AG20443 (cell line): Measurements from ENCODE around the gene MBD4.
"Not testable (repeated sequence)": the region's sequence is repeated elsewhere in the genome, so short reads cannot be mapped to it uniquely, and the experiment has no call there.

ENCODE experiments used
- DNase-seq: peaks from one replicate; pipeline ENCODE4 v3.0.0; 2012; ENCODE audit warnings: low spot score, mixed read lengths

Gene MBD4

DNA sequence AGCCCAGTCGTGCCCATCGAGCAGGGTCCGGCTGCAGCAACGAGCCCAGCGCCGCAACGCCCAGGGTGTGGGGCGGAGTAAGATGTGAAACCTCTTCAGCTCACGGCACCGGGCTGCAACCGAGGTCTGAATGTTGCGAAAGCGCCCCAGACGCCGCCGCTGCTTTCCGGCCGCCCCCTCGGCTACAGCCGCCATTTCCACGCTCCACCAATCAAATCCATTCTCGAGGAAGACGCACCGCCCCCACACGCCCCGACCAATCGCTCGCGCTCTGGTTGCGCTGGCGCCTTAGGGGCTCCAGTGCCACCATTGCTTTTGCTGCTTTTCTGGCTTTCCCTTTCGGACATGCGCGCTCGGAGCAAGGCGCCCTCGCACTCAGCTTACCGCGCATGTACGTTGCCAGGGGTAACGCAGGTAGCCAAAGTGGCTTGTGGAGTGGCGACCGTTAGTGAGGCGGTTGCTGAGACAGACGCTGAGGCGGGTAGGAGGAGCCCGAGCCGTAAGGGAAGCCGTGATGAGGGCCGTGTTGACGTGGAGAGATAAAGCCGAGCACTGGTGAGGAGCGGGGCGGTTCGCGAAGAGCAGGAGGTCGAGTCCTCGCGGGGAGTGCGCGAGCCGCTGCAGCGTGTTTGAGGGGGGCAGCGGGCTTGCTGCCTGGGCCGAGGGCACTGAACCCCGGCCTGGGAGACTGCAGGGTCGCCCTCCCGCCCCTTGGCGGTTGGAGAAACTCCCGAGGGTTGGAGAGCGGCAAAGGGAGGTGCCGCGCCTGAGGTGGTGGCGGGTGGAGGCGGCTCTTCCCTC lies at the start of gene MBD4, which contains the start of gene IFT122:
Gene MBD4 (minus strand): TSS at position 132 of the 801 bp plus-strand sequence. CDS start 115 bp downstream, at position 17.
Gene IFT122 (plus strand): TSS at position 408 of the 801 bp plus-strand sequence. CDS start 107 bp downstream, at position 515.
- DNase-seq, result peak; percentile 99

- not testable (repeated sequence) for DNase-seq
Measured at GRCh38 chr3:129489258-129489657, 49.5 kb upstream of the MBD4 start.

DNA sequence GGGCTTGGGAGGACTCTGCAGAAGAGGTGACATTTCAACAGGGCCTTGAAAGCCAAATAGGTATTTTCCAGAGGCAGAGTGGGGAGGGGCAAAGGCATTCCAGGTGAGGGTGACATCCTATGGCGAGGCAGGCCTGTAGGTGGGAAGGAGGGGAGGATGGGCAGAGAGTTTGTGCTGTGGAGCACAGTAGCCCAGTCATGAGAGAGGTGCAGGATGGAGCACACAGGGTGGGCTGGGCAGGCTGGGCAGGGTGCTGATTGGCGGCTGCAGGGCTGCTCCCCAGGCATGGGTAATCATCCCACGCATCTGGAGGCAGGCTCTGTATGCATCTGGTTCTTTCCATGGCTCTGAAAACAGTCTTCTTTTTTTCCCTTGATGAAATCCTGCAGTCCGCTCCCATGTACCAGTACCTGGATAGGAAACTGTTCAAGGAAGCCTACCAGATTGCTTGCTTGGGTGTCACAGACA lies 48.2 kb upstream of the MBD4 start:
- not testable (repeated sequence) for DNase-seq

DNA sequence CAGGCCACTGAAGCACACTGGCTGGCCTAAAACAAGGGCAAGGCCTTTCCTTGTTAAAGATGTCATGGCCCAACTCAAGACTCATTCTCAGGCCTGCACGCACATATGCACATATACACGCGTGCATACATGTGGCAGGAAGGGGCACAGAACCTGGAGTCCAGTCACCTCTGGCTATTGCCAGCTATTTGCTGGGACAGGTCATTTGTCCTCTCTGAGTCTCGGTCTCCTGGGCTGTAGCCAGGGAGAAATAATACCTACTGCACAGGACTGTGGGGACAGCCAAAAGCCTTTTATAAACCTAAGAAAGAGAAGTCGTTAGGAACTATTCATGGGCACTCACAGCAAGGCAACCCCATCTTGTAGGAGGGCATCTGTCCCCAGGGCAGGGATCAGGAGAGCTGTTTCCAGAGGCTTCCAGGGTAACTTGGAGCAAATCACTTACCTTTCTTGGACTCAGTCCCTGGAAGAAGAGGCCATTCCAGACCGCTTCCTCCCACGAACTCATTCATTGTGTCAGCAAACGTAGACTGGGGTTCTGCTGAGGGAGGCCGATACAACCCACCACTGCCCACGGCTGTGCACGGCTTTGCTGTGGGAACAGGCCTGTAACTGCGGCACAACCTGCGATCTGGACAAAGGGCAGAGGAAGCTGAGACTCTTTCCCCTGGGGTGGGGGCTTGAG lies 47.6 kb upstream of the MBD4 start:
- DNase-seq, result no peak

DNA sequence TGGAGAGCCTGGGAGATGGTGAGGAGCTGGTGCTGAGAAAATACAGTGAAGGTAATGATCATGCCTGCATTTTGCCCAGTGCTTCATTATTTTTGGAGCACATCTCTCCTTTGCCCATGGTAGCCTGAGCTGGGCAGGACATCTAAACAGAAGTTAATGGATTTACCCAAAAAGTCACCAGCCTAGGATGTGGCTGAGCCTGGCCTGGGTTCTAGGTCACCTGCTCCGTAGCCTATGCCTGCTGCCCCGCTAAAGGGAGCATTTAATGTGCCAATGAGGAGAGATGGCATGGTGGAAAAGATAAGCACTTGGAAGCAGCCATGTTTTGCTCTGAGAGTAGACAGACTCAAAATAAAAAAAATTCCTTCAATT lies 46.9 kb upstream of the MBD4 start:
- no peak for DNase-seq

DNA sequence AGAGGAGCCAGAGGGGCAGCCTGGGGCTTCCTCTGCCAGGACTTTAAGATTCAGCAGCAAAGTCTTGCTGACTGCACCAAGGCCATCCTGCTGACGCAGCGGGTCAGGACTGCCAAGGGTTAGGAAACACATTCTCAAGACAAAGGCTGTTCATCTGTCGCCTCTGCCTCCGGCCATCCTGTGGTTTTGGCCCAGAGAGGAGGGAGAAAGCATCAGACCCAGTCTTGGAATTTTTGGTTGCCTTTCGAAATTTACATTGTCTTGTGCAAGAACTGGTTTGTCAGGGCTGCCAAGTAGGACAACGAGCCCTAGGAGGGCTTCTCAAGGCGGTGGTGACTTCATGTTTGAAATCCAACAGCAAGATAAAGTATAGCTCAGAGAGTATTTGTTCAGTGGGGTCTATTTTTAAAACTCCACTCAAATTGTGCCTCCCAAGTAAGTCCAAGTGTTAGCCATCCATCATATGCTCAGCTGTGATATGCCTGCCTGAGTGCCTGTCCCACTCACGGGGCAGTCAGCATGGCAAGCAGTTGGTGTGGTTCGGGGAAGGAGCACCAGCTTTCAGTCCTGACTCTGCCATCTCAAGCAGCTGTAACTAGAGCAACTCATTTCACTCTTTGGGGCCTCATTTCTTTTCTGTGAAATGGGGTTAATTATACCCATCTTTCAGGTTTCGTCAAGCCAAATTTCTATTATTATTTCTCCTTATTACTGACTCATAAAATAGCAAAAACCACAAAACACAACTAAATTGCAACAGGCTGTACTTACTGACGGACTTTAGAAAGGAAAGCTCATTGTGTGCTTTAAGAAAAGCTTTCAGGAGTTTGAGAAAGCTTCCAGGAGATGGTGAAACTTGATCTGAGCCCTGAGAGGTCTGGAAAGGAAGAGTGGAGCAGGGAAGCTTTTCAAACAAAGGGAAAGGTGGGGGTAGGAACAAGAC lies 46.2 kb upstream of the MBD4 start:
- DNase-seq, result peak; percentile 95

GRCh38 chr3:129485146-129485545 lies 45.4 kb upstream of the MBD4 start:
- DNase-seq, result not testable (repeated sequence)

GRCh38 chr3:129483870-129484269 lies 44.1 kb upstream of the MBD4 start:
- no peak for DNase-seq

- no peak for DNase-seq
Measured at GRCh38 chr3:129482721-129483120, 43.0 kb upstream of the MBD4 start.

- peak; percentile 70 for DNase-seq
Measured at GRCh38 chr3:129481766-129482332, 42.1 kb upstream of the MBD4 start.

GRCh38 chr3:129481225-129481765 lies 41.5 kb upstream of the MBD4 start:
- DNase-seq, result not testable (repeated sequence)

DNA sequence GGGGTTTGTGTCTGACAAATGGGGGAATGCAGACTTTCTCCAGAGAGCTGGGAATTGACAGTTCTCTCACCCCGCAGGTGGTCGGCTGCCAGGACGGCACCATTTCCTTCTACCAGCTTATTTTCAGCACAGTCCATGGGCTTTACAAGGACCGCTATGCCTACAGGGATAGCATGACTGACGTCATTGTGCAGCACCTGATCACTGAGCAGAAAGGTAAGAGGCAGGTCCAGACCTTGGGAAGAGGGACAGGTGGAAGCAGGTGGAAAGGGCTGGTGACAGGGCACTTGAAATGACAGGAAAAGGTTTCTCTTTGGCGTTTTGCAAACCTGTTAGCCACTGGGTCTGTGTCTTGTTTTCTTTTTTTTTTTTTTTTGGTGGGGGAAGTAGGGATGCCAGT lies 36.8 kb upstream of the MBD4 start:
- DNase-seq, result no peak

- DNase-seq, result no peak
Measured at GRCh38 chr3:129475863-129476262, 36.1 kb upstream of the MBD4 start.

- no peak for DNase-seq
Measured at GRCh38 chr3:129474984-129475804, 35.4 kb upstream of the MBD4 start.

DNA sequence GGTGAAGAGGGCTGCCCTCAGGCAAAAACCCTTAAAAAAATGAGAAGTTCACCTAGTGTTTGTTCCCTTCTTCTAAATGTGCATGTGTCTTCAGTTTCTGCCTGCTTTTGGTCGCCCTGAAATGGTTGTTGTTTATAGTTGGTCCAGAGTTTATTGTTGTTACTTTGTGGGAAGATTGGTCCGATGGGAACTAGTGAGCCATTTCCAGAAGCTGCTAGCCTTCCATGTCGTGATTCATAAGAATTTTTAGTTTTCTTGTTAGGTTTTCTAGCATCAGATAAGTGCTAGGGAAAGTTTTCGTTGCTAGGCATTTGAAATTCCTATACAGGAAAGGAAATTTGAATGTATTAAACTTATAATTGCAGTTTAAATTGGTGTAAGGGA lies 34.0 kb upstream of the MBD4 start:
- DNase-seq, result no peak

GRCh38 chr3:129473067-129473768 lies 33.5 kb upstream of the MBD4 start:
- no peak for DNase-seq

DNA sequence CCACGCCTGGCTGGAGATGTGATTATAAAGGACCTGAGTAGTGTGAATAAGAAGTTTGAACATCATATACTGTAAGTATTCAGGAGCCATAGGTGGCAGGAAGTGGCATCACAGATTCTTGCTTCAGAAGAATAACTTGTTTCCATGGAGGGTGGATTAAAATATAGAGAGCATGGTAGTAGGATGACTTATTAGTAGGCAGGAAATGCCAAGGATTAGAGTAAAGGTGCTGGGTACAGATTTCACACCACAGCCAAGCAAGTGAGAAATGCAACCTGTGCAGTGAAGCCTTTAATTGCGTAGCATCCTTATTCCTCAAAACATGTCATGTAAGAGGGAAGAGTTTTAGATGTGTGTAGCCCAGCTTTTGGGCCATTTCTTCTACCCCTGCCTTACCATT lies 31.1 kb upstream of the MBD4 start:
- DNase-seq, result no peak

- no peak for DNase-seq
Measured at GRCh38 chr3:129469026-129469425, 29.3 kb upstream of the MBD4 start.

GRCh38 chr3:129467932-129468331 lies 28.2 kb upstream of the MBD4 start:
- no peak for DNase-seq

DNA sequence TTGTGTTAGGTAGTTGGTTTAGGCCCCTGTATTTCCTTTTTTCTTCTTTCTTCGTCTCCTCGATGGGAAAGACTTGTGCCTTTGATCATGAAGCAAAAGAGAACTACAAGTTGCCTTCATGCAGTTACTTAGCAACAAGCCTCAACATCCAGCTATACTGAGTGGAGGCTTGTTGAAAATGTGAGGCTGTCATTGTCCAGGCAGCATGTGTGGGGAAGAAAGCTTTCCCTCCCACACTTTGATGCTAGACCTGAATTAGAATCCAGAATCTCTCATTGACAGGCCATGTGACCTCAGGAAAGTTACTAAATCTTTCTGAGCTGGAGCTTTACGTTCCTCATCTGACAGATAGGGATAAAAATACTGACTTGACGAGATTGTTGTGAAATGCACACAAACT lies 24.0 kb upstream of the MBD4 start:
- no peak for DNase-seq
